GM20431 (cell line): Measurements from ENCODE around the gene IRF4.

Experiments used
- in situ Hi-C: fragments of 300-500 bp; cut with MseI, MboI; formaldehyde crosslinking; loops from one replicate; pipeline ENCODE4 v1.15.0; 2020; ENCODE audit warnings: low sequenced_read_pairs; ENCODE audit not compliant: unreplicated experiment

The IRF4 gene

GRCh38 chr6:391559-392440 lies at the start of gene IRF4:
IRF4 (plus strand) TSS chr6:391752; CDS start chr6:393153, 1,401 bp downstream.
- in situ Hi-C loops: no loop called here

- in situ Hi-C loops: no loop called here
These were observed 49.4 kb upstream of the IRF4 start for GRCh38 chr6:341914-342831.

DNA sequence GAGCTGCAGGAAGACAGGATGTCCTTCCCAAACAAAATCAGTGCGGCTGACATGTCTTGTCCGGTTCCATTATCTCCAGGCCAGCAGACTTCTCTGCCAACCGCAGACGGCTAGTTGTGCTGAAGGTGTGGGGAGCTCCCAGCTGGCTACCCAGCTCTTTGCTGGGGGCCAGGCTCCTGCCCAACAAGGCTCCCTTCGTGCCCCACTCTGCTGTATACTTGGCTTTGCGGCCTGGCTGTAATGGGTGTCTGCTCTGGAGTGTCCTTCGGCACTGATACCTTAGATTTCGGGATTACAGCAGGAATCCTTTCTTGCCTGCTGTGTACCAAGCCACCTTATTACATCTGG lies 48.7 kb upstream of the IRF4 start:
- in situ Hi-C loops: no loop called here

DNA sequence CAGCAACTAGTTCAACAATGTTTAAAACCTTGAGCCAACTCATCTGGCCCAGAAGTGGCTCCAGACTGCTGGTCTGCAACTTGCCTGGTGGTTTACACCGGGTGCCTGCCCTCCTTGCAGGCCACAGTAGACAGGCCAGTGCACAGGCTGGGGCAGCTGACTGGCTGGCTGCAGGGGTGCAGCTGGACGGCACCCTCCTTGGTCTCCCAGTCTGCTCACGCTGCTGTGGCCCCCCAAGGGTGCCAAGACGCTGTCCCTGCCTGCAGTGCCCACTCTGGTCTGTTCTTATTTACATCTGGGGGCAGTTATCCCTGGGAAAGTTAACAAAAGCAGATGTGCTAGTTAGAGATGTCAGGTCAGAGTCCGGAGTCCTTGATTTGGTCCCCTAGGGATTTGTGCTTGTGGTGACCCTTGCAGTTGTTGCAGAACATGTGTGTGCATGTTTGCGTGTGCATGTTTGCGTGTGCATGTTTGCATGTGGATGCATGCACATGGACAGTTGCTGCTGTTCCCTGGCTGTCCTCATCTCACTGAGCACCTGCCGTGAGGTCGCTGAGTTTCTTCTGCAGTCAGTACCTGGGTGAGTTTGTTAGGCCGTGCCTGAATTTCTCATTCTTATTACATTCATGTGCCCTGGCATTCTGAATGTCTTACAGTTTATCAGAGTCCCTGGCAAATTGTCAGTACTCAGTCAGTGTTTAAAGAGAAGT lies 48.2 kb upstream of the IRF4 start:
- in situ Hi-C loops: no loop called here

DNA sequence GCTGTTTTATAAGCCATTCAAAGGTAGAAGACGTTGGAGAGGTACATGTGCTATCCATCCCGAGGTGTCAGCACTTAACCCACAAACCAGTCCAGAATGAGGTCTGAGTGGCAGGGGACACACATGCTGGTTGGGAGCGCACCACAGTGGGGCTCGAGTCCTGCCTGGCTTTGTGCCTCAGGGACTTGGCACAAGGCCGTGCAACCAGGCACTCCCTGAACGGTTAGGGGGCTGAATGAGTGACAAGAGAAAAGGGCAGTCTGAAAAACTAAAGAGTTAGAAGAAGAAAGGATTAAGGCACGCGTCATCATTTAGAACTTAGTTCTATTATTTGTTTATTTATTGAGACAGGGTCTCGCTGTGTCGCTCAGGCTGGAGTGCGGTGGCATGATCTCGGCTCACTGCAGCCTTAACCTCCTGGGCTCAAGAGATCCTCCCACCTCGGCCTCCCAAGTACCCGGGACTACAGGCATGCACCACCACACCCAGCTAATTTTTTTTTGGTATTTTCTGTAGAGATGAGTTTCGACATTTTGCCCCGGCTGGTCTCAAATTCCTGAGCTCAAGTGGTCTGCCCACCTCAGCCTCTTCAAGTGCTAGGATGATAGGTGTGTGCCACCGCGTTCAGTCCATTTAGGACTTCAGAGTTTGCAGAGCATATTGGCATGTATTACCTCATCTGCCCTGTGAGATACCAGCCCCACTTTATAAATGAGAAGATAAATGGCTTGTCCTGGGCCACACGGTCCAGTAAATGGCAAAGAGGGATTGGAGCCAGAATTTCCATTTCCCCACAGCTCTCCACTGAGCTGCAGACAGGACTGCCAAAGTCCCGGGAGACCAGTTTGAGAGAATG lies 47.4 kb upstream of the IRF4 start:
- in situ Hi-C loops: no loop called here

DNA sequence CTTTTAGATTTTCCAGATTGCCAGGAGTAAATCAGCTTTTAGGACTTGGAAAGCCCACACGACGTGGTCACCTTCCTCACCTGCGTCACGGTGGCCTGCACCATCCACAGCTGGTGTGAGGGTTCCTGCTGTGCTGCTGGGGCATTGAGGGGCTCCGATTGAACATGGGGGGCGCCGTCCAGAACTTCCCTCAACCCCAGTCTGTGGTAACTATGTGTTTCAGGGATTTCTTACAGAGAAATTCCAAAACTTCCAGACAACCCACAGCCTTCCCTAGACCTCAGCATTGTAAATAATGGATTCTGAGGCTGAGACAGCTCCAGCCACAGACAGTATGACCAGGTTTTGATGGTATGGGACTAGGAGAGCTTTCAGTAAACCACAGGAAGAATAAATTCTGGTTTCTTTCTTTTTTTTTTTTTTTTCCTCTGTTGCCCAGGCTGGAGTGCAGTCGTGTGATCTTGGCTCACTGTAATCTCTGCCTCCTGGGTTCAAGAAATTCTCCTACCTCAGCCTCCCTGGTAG lies 46.7 kb upstream of the IRF4 start:
- in situ Hi-C loops: no loop called here

- in situ Hi-C loops: no loop called here
These were observed 45.7 kb upstream of the IRF4 start for GRCh38 chr6:345747-346385.

DNA sequence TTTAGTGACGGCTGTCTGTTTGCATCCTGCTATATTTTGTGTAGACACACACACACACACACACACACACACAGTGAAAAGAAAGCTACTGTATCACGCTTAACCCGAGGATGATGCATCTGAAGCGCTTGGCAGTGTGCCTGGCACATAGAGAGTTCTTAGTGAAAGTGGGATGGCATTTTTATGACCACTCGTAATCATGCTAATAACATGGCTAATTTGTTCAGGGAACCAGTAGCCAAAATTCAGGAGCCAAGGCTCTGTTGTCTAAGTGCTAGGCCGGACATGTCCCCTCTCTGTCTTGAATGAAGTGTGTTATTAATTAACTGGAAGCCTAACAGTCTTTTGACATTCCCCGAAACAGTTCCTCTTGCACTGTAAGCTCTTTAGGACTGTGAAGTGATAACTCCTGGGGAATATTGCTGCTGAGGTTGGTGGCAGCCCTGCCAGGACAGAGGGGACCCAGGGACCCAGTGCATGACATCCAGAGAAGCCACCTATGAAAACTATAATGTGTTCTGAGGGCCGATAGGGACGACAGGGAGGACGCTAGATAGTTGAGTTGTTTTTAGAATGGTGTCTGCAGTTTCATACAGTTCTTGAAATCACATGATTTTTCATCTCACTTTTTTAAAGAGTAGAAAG lies 45.0 kb upstream of the IRF4 start:
- in situ Hi-C loops: no loop called here

DNA sequence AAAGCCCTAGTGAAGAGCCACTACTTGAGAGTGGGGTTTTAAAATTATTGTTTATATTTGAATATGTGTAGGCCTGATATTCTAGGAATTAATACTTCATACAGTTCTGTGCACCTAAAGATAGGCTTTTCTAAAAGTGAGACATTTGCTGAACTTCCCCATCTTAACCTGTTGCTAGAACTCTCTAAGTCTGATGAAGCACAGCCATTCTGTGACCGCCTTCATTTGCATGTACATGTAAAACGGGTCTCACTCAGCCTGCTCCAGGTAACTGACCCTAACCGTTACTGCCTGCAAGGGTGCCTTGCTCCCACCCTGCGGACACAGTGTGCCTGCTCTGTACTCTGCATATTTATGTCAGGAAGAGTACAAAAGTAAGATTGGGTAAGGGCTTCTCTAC lies 44.3 kb upstream of the IRF4 start:
- in situ Hi-C loops: no loop called here

GRCh38 chr6:347951-348859 lies 43.3 kb upstream of the IRF4 start:
- in situ Hi-C loops: no loop called here

GRCh38 chr6:348860-349396 lies 42.6 kb upstream of the IRF4 start:
- in situ Hi-C loops: no loop called here

GRCh38 chr6:349491-349921 lies 42.0 kb upstream of the IRF4 start:
- in situ Hi-C loops: no loop called here

- in situ Hi-C loops: no loop called here
These were observed 41.2 kb upstream of the IRF4 start for GRCh38 chr6:350371-350770.

- in situ Hi-C loops: no loop called here
These were observed 40.3 kb upstream of the IRF4 start for GRCh38 chr6:351011-351866.

- in situ Hi-C loops: no loop called here
These were observed 39.7 kb upstream of the IRF4 start for GRCh38 chr6:351867-352289.

DNA sequence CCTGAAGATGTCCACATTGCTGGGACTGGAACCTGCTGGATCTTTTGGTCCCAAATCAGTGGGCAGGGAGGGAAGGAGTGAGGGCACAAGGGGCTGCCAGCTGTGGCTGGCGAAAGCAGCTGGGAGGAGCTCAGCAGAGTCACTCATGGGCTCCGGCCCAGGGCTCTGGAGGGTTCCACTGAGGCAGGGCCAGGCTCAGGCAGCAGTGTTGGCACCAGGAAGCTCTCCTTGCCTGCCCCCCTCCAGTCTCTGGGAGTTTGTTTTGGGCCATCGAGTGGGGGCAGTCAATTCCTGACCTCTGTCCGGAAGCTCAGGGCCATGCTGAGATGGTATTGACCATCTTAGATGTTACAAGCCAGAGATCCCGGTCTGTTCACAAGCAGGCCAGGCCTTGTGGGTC lies 39.1 kb upstream of the IRF4 start:
- in situ Hi-C loops: no loop called here
